IPS-18a (cell line): Measurements from ENCODE around the gene TNFSF11.
A peak's percentile ranks its signal among the peaks of the same experiment; 100 is the strongest.

Source experiments
- H3K27ac ChIP-seq: one replicate; pipeline ENCODE4 v1.5.1; 2013; ENCODE audit warnings: low read length
- H3K27me3 ChIP-seq: one replicate; pipeline ENCODE4 v1.6.1; 2013; ENCODE audit warnings: mild to moderate bottlenecking, low read length; ENCODE audit not compliant: control insufficient read depth, insufficient read depth
- H3K36me3 ChIP-seq: one replicate; pipeline ENCODE4 v1.6.1; 2013; ENCODE audit warnings: low read depth, low read length; ENCODE audit not compliant: control insufficient read depth
- H3K4me1 ChIP-seq: one replicate; pipeline ENCODE4 v1.6.1; 2013; ENCODE audit warnings: low read depth, low read length; ENCODE audit not compliant: control insufficient read depth
- H3K4me3 ChIP-seq: one replicate; pipeline ENCODE4 v1.5.1; 2013; ENCODE audit warnings: low read length
- H3K9ac ChIP-seq: one replicate; pipeline ENCODE4 v1.6.1; 2013; ENCODE audit warnings: mild to moderate bottlenecking, low read length, moderate library complexity
- H3K9me3 ChIP-seq: one replicate; pipeline ENCODE4 v1.6.1; 2013; ENCODE audit warnings: low read depth, low read length; ENCODE audit not compliant: control insufficient read depth

The TNFSF11 gene

GRCh38 chr13:42561752-42562467 is 12.0 kb upstream of the TNFSF11 start:
- no peak overlapping the region for H3K4me3 ChIP-seq
- no peak overlapping the region for H3K27ac ChIP-seq
- no peaks in the 10 kb centered on the region for H3K4me1 ChIP-seq
- H3K9ac ChIP-seq: no peak overlapping the region
- H3K36me3 ChIP-seq: no peaks in the 10 kb centered on the region
- no peaks in the 10 kb centered on the region for H3K9me3 ChIP-seq
- H3K27me3 ChIP-seq: no peaks in the 10 kb centered on the region

GRCh38 chr13:42567906-42568305 is 6.0 kb upstream of the TNFSF11 start:
- no peaks in the 10 kb centered on the region for H3K27me3 ChIP-seq
- no peak overlapping the region for H3K9ac ChIP-seq
- no peak overlapping the region for H3K27ac ChIP-seq
- no peaks in the 10 kb centered on the region for H3K36me3 ChIP-seq
- peaks cover 15% of the 10 kb centered on the region for H3K4me1 ChIP-seq
- H3K4me3 ChIP-seq: no peak overlapping the region
- H3K9me3 ChIP-seq: peaks cover 8% of the 10 kb centered on the region

GRCh38 chr13:42569576-42570344 is 4.2 kb upstream of the TNFSF11 start:
- Histone ChIP-seq H3K9me3 (peaks cover 8% of the 10 kb centered on the region), H3K9ac (no peak overlapping the region), H3K27ac (no peak overlapping the region), H3K4me1 (peaks cover 15% of the 10 kb centered on the region), H3K36me3 (no peaks in the 10 kb centered on the region), H3K27me3 (peaks cover 12% of the 10 kb centered on the region), H3K4me3 (no peak overlapping the region)

- Histone ChIP-seq H3K27ac (no peak overlapping the region), H3K27me3 (peaks cover 26% of the 10 kb centered on the region), H3K9ac (no peak overlapping the region), H3K9me3 (peaks cover 8% of the 10 kb centered on the region), H3K4me3 (no peak overlapping the region), H3K36me3 (no peaks in the 10 kb centered on the region), H3K4me1 (peaks cover 33% of the 10 kb centered on the region)
Measured at GRCh38 chr13:42571895-42572294, 2.1 kb upstream of the TNFSF11 start.

GRCh38 chr13:42574435-42575311 is 721 bp downstream of the TNFSF11 start:
- no peak overlapping the region for H3K27ac ChIP-seq
- peaks cover 26% of the 10 kb centered on the region for H3K27me3 ChIP-seq

GRCh38 chr13:42575938-42576337 is 2.0 kb downstream of the TNFSF11 start:
- H3K9ac ChIP-seq: no peak overlapping the region
- H3K27me3 ChIP-seq: peaks cover 26% of the 10 kb centered on the region
- H3K4me1 ChIP-seq: peaks cover 31% of the 10 kb centered on the region
- peaks cover 8% of the 10 kb centered on the region for H3K9me3 ChIP-seq
- no peaks in the 10 kb centered on the region for H3K36me3 ChIP-seq
- peak overlapping the region; percentile 72 for H3K4me3 ChIP-seq
- H3K27ac ChIP-seq: no peak overlapping the region

More at GRCh38 chr13:42574435-42575311, 721 bp downstream of the TNFSF11 start:
- H3K9ac ChIP-seq: peak overlapping the region; percentile 61
- no peaks in the 10 kb centered on the region for H3K36me3 ChIP-seq
- H3K9me3 ChIP-seq: peaks cover 8% of the 10 kb centered on the region
- H3K4me1 ChIP-seq: peaks cover 31% of the 10 kb centered on the region
- peak overlapping the region; percentile 72 for H3K4me3 ChIP-seq

- Histone ChIP-seq H3K27me3 (peaks cover 26% of the 10 kb centered on the region), H3K4me3 (no peak overlapping the region)
Measured at GRCh38 chr13:42577538-42577937, 3.6 kb downstream of the TNFSF11 start.

GRCh38 chr13:42580644-42581043 is 6.7 kb downstream of the TNFSF11 start:
- H3K27ac ChIP-seq: no peak overlapping the region
- no peak overlapping the region for H3K4me3 ChIP-seq

More at GRCh38 chr13:42577538-42577937, 3.6 kb downstream of the TNFSF11 start:
- Histone ChIP-seq H3K36me3 (peaks cover 13% of the 10 kb centered on the region), H3K27ac (no peak overlapping the region), H3K9ac (no peak overlapping the region), H3K9me3 (no peaks in the 10 kb centered on the region), H3K4me1 (peaks cover 31% of the 10 kb centered on the region)

GRCh38 chr13:42581427-42581826 is 7.5 kb downstream of the TNFSF11 start:
- no peak overlapping the region for H3K4me3 ChIP-seq
- peaks cover 14% of the 10 kb centered on the region for H3K36me3 ChIP-seq
- no peak overlapping the region for H3K27ac ChIP-seq
- no peaks in the 10 kb centered on the region for H3K27me3 ChIP-seq
- H3K9me3 ChIP-seq: no peaks in the 10 kb centered on the region
- no peak overlapping the region for H3K9ac ChIP-seq
- H3K4me1 ChIP-seq: peaks cover 17% of the 10 kb centered on the region

More at GRCh38 chr13:42580644-42581043, 6.7 kb downstream of the TNFSF11 start:
- Histone ChIP-seq H3K36me3 (peaks cover 14% of the 10 kb centered on the region), H3K9me3 (no peaks in the 10 kb centered on the region), H3K9ac (no peak overlapping the region), H3K4me1 (peaks cover 25% of the 10 kb centered on the region), H3K27me3 (peaks cover 4% of the 10 kb centered on the region)

GRCh38 chr13:42591602-42592001 is 17.6 kb downstream of the TNFSF11 start:
- Histone ChIP-seq H3K27me3 (no peaks in the 10 kb centered on the region), H3K4me3 (no peak overlapping the region), H3K36me3 (no peaks in the 10 kb centered on the region), H3K27ac (peak overlapping the region; percentile 50), H3K4me1 (peaks cover 46% of the 10 kb centered on the region), H3K9ac (no peak overlapping the region), H3K9me3 (no peaks in the 10 kb centered on the region)
